HG02610 (cell line): ENCODE results near the gene SHBG.
A peak's percentile ranks its signal among the peaks of the same experiment; 100 is the strongest.

Experiments used
- ATAC-seq: cut with Tn5 transposase; IDR thresholded peaks from one replicate; pipeline ENCODE4 v1.9.1; 2021; ENCODE audit warnings: mild to moderate bottlenecking, moderate library complexity; ENCODE audit not compliant: unreplicated experiment

Gene SHBG

DNA sequence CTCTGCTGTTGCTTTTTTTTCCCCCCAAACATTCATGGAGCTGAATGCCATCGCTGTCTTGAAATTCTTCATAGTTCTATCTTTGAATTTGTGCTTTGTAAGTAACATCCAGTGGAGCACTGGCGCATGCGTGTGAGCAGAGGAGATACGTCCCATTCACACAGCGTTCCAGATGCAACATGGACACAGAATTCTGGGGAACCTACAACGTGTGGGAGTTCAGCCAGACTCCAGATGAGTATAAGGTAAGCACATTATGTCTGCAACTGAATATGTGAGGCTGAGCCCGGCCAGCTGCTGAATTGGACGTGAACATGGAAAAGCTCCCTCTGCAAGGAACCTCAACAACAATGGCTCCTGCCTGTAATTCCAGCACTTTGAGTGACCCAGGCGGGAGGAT is 16.5 kb downstream of the SHBG start:
- no peak for ATAC-seq

DNA sequence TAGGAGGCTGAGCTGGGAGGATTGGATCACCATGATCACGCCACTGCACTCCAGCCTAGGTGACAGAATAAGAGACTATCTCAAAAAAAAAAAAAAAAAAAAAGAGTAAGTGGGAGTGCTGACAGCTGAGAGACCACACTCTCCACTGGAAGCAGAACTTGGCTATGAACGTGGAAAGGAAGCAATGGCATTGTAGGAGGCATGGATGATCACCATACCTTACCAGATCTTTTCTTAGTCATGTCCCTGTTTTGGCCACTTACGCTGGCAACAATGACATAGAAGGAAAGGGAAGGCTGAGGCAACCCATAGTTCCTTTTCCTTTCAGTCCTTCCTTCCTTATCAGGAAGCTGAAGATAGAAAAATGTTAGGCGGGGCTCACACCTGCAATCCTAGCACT is 17.1 kb downstream of the SHBG start:
- no peak for ATAC-seq

DNA sequence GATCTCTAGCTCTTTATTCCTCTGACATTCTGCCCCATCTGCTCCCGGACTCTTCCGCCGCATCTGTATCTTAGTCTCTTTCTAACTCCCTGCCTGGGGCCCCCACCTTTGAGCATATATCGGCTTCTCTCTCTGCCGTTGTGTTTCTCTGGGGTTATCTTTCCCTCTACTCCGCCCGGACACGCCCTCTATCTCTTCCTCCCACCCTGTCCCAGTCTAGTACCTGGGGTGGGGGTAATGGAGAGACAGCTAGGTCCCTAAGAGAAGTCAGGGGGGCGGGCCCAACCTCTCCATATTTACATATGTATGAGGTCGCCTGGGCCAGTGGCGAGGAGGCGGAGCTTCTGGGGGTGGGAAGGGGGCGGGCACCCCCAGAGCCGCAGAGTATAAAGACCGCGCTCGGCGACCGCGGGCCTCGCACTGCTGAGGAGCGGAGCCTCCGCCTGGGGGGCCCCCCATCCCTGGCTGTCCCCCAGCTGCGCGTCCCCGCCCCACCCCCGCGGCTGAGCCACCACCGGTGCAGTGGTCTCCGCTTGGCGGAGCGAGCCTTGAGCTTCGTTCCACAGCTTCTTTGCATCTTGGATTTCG is 20.7 kb downstream of the SHBG start, which contains the start of gene ATP1B2:
ATP1B2 (plus strand) TSS at position 418 of the 588 bp plus-strand sequence. CDS start 593 bp downstream, outside the sequence.
- ATAC-seq = peak; percentile 49

DNA sequence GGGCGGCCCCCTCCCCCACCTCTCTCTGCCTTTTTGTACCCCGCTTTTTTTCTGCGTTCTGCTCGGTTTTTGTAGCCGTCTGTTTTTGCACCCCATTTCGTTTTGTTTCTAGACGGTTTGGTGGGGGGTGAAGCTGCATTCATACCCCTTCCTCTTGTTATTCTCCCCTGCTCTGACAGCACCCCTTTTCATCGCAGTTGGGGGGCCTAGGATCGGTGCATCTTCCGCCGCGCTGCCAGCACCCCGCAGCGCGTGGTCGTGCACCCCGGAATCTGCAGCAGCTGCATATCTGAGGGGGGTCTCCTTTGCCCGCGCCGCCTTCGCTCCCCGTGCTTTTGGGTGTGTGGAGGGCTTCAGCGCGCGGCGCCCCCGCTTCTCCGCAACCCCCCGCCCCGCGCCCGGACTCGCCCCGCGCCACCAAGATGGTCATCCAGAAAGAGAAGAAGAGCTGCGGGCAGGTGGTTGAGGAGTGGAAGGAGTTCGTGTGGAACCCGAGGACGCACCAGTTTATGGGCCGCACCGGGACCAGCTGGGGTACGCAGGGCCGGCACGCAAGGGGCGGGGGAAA is 21.2 kb downstream of the SHBG start:
- no peak for ATAC-seq

DNA sequence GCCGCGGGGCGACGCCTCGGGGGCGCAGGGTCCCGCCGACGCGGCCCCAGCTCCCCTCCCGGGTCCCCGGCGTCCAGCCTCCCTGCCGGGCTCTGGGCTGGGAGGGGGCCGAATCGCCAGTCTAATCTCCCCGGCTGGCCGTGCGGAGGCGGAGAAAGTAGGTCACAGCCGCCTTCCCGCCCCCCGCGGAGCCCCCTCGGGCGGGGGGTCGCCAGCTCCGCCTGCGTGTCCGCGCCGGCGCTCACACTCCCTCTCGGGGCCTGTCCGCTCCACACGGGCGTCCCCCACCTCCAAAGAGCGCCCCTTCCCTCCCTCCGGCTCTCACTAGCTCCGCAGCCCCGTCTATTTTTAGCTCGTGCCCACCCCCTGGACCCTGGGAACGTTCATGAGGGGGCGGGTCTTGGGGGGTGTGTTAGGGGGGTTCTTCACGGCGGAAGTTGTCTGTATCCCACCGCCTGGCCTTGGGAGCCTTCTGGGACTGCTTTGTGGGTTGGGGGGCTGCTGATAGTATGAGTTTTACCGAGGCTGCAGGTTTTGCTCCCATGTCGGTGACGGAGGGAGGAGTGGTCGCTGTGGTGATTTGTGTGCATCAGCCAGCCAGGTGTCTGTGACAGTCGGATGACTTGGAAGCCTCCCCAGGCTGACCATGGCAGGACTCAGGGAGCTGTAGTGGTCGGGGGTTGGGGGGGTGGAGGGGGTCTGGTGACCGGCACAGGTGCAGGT is 21.9 kb downstream of the SHBG start:
- no peak for ATAC-seq

DNA sequence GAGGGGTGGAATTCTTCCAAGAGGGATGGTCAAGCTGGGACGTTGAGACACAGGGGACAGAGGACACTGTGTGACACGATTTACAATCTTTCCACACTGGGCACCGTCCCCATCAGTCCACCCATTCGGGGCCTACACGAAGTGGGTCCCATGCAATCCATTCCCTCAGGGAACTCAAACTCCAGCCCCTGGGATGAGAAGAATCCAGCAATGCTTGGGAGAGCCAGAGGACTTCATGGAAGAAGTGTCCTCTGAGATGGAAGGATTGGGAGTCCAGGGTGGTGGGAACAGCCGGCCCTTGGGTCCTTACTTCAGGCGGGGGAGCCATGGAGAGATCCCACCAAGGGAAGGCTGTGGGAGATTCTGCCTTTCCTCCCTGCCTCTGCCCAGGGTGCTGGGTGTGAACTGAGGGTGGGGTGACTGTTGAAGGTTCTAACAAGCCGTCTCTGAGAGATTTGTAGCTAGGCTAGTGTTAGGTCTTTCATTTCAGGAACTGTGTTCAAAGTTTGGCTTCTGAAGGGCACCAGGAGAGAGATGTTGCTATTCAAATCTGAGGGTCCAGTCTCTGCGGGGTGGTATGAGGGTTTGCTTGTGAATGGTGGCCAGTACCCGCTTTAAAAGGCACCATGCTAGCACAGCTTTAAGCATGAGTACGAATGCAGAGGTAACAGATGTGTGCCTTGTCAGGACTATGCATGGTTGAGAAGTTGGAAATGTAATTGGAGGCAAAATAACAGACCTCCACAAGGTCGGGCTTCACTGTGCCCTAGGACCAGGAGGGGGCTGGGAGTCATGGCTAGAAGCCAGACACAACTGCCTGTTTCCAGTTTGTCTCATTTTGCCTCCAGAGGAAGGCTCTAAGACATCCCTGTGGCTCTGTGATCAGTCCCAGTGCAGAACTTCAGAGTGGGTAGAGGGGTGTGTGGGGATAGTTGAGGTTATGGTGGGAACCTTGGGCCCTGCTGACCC is 22.7 kb downstream of the SHBG start:
- ATAC-seq = no peak

DNA sequence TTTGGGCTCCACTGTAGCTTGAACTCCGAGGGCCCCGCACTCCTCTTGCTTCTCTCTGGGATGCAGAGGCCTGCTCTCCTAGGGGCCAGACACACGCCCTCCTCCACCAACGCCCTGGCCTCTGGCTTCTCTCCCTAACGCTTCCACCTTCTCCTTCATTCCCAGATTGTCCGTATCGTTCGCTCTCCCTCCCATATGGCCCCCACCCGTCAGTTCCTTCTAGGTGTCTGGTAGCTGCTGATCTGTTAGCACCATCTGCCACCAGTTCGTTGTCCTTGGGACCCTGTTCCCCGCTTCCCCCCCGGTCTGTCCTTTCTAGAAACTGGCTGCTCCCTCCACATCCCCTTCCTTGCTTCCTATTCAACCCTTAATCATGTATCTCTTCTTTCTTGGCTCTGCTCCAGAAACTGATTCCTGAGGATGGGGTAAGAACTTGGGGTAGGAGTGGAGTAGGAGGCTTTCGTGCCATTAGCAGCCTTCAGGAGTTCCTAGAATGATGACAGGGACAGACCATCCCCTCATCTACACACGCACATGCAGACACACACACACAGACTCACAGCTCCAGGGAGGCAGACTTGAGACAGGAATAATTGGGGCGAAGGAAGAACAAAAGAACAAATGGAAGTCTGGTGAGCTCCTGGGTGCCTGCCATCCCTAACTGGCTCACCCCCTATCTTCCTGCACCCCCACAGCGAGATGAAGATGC is 25.1 kb downstream of the SHBG start:
- no peak for ATAC-seq

DNA sequence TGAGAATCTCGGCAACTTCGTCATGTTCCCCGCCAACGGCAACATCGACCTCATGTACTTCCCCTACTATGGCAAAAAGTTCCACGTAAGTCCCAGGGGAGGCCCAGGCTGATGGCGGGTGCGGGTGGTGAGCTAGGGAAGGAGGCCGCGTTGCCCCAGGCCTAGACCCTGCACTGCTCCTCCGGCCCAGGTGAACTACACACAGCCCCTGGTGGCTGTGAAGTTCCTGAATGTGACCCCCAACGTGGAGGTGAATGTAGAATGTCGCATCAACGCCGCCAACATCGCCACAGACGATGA is 25.6 kb downstream of the SHBG start:
- ATAC-seq = no peak

DNA sequence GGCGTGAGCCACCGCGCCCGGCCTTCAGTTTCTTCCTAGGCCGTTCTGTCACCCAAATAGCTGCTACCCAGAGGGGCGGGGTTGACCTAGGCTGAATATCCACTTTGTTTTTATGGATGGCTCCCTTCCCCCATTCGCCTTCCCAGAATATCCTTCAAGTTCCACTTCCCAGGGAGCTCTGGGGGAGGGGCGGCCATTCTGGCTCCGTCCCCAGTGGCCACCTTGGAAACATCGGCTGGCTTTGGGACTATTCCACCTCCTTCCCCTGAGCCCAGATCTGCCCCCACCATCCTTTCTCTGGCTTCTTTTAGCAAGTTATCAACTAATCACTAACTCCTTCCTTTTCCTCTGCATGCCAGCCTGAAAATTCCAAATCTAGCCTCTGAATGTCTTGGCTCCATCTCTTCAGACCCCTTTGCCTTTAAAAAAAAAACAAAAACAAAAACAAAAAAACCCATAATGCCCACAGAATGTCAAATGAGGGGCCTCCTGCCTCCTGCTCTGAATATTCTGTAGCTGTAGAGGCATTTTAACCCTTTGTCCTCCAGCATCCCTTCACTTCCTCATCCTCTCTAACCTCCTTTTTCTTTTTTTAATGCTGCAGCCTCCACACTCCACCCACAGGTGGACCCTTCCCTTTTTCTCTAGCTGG is 27.1 kb downstream of the SHBG start:
- ATAC-seq = no peak

DNA sequence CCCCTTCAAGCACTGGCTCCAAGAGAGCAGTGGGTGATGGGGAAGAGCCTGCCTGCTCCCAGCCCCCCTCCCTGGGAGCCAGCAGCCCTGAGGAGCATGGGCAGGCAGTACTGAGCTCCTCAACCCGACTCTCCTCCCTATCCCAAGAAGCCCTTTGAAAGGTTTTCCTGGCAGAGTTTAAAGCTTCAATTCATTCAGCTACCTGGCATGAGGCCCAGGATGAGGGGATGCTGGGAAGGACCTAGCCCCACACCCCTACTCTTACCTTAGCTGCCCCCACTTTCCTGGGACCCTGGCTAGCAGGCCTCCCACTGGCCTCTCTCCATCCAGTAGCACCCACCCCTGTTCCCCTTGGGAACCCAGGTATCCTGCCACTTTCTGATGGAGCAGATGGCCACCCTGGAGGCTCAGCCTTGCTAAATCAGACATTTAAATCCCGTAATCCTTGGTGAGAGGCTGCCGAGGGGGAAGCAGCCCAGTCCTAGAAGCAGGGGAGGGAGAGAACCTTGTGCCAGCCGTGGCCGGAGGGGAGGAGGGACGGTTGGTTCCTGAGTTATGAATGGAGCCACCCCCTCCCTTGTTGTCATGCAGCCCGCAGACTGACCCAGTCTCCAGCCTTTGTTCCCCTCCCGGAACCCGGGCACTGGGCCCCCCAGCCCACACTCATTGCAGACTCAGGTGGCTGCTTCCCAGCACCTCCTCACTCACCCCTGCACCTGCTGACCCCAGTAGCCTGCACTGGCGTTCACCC is 37.9 kb downstream of the SHBG start:
- ATAC-seq = no peak

DNA sequence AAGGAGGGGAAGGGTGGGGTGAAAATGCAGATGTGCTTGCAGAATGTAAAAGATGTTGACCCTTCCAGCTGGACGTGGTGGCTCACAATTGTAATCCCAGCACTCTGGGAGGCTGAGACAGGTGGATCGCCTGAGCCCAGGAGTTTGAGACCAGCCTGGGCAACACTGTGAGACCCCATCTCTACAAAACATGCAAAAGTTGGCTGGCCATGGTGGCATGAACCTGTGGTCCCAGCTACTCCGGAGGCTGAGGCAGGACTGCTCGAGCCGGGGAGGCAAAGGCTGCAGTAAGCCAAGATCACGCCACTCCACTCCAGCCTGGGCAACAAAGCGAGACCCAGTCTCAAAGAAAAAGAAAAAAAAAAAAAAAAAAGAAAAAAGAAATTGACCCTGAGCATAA is 38.5 kb downstream of the SHBG start:
- ATAC-seq = no peak

DNA sequence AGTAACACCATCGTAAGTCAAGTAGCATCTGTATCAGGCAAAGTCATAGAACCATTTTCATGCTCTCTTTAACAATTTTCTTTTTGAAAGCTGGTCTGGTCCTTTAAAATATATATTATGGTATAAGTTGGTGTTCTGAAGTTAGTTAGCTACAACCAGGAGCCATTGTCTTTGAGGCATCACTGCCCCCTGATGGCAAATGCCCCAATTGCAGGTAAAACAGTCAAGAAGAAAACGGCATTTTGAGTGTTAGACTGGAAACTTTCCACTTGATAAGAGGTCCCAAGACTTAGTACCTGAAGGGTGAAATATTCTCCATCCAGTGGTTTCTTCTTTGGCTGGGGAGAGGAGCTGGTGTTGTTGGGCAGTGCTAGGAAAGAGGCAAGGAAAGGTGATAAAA is 43.3 kb downstream of the SHBG start:
- ATAC-seq = no peak

DNA sequence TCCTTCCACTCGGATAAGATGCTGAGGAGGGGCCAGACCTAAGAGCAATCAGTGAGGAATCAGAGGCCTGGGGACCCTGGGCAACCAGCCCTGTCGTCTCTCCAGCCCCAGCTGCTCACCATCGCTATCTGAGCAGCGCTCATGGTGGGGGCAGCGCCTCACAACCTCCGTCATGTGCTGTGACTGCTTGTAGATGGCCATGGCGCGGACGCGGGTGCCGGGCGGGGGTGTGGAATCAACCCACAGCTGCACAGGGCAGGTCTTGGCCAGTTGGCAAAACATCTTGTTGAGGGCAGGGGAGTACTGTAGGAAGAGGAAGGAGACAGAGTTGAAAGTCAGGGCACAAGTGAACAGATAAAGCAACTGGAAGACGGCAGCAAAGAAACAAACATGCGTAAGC is 45.0 kb downstream of the SHBG start:
- ATAC-seq = no peak

DNA sequence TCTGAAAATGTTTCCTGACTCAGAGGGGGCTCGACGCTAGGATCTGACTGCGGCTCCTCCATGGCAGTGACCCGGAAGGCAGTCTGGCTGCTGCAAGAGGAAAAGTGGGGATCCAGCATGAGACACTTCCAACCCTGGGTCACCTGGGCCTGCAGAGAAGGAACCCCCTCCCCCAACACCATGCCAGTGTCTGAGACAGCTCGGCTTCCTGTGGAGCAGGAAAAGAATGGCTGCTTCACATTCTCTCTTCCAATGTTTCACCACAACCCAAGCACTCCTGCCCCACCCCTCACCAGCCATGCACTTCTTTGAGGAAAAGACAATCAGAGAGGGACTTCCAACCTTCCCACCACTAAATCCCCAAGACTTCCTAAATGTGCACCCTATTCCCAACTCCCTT is 46.6 kb downstream of the SHBG start:
- no peak for ATAC-seq

DNA sequence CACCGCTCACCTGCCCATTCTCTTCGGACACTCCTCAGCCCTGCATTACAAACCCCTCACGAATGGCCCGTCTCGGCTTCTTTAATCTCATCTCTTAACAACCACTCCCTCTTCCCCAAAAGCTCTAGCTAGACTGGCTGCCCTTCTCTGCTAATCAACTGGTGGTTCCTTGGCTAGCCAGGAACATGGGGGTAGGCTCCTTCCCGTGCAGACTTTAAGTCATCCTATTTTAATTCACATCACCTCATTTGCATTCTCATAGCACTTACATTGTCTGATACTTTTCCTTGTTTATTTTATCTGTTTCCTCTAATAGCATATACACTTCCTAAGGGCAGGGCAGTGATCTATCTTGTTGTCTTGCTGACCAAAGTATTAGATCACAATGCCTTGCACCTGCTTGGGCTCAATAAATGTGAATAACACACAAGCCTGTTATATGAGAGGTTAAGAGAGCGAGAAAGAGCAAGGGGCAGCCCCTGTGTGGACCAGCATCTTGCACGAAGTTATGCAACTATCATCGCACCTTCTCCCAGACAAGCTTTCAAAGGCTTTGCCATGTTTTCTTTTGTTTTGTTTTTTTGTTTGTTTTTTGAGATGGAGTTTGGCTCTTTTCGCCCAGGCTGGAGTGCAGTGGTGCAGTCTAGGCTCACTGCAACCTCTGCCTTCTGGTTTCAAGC is 47.6 kb downstream of the SHBG start:
- ATAC-seq = no peak
